ENCODE measurements around the gene SNED1.

The SNED1 gene

DNA sequence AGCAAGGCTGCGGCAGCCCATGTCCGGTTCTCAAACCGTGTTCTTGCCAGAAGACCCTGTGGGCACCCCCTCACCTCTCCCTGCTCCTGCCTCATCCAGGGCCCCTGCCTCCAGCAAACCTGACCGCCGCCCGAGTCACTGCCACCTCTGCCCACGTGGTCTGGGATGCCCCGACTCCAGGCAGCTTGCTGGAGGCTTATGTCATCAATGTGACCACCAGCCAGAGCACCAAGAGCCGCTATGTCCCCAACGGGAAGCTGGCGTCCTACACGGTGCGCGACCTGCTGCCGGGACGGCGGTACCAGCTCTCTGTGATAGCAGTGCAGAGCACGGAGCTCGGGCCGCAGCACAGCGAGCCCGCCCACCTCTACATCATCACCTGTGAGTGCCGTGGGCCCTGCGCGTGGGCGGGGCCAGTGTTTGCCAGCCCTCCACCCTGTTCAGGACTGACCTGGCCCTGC, 71.4 kb downstream of the SNED1 start:
- H3K9ac ChIP-seq (ENCODE audit: low read depth, low read length): no peak overlapping the region
- TF ChIP-seq, protein P1, sequence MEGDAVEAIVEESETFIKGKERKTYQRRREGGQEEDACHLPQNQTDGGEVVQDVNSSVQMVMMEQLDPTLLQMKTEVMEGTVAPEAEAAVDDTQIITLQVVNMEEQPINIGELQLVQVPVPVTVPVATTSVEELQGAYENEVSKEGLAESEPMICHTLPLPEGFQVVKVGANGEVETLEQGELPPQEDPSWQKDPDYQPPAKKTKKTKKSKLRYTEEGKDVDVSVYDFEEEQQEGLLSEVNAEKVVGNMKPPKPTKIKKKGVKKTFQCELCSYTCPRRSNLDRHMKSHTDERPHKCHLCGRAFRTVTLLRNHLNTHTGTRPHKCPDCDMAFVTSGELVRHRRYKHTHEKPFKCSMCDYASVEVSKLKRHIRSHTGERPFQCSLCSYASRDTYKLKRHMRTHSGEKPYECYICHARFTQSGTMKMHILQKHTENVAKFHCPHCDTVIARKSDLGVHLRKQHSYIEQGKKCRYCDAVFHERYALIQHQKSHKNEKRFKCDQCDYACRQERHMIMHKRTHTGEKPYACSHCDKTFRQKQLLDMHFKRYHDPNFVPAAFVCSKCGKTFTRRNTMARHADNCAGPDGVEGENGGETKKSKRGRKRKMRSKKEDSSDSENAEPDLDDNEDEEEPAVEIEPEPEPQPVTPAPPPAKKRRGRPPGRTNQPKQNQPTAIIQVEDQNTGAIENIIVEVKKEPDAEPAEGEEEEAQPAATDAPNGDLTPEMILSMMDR (IDR thresholded peaks at IDR 0.05; ENCODE audit: borderline replicate concordance, extremely low read depth, low read length, poor library complexity, severe bottlenecking): no peak
- ATAC-seq (ENCODE audit: insufficient read depth, low read depth): no peak
- H3K4me1 ChIP-seq (ENCODE audit: insufficient read depth, low read length): no peaks in the 10 kb centered on the region
- DNase-seq: no peak
- no peaks in the 10 kb centered on the region for H3K36me3 ChIP-seq (ENCODE audit: insufficient read depth, low read length)
- no peak overlapping the region for H3K4me3 ChIP-seq (ENCODE audit: low read depth in 1 of 2, low read length in 2 of 2)
- no peaks in the 10 kb centered on the region for H3K9me3 ChIP-seq (ENCODE audit: insufficient read depth, low read length, severe bottlenecking)
- H3K4me2 ChIP-seq (ENCODE audit: insufficient read depth, low read length): no peak overlapping the region
- H3K27me3 ChIP-seq (ENCODE audit: insufficient read depth, low read length, poor library complexity): no peaks in the 10 kb centered on the region
- peaks cover 5% of the 10 kb centered on the region for H4K20me1 ChIP-seq (ENCODE audit: insufficient read depth, low read length)
- H3K27ac ChIP-seq (ENCODE audit: low read length): no peak overlapping the region
- H3K79me2 ChIP-seq (ENCODE audit: insufficient read depth, low read length): no peaks in the 10 kb centered on the region
- no peak overlapping the region for H2AFZ ChIP-seq (ENCODE audit: low read depth, low read length)

DNA sequence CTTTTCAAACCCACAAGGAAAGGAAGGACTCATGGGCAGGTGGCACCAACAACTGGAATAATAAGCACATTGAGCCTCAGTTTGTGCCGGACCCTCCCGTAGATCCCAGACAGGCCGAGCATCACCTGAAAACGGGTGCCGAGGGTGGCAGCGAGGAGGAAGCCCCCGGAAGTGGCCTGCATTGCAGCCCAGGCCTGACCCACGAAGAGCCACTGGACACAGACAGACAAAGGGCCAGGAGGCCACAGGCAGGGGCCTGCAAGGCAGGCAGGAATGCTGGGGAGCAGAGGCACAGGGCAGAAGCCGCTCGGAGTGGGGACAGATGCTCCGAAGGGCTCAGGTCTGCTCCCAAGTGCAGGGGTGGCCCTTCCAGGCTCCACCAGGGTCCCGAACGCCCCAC, 71.9 kb downstream of the SNED1 start:
- no peak overlapping the region for H3K27ac ChIP-seq (ENCODE audit: low read length)
- no peak overlapping the region for H3K4me2 ChIP-seq (ENCODE audit: insufficient read depth, low read length)
- peaks cover 5% of the 10 kb centered on the region for H4K20me1 ChIP-seq (ENCODE audit: insufficient read depth, low read length)
- ATAC-seq (ENCODE audit: insufficient read depth, low read depth) (no peak), DNase-seq (no peak)
- H3K27me3 ChIP-seq (ENCODE audit: insufficient read depth, low read length, poor library complexity): no peaks in the 10 kb centered on the region
- no peaks in the 10 kb centered on the region for H3K4me1 ChIP-seq (ENCODE audit: insufficient read depth, low read length)
- no peak overlapping the region for H3K4me3 ChIP-seq (ENCODE audit: low read depth in 1 of 2, low read length in 2 of 2)
- H3K9me3 ChIP-seq (ENCODE audit: insufficient read depth, low read length, severe bottlenecking): no peaks in the 10 kb centered on the region
- peaks cover 5% of the 10 kb centered on the region for H3K36me3 ChIP-seq (ENCODE audit: insufficient read depth, low read length)
- no peak overlapping the region for H3K9ac ChIP-seq (ENCODE audit: low read depth, low read length)
- H2AFZ ChIP-seq (ENCODE audit: low read depth, low read length): no peak overlapping the region
- TF ChIP-seq, protein P1 (IDR thresholded peaks at IDR 0.05; ENCODE audit: borderline replicate concordance, extremely low read depth, low read length, poor library complexity, severe bottlenecking): no peak
- TF ChIP-seq EZH2 (IDR thresholded peaks at IDR 0.05; ENCODE audit: borderline replicate concordance, low read depth, low read length, severe bottlenecking): no peak
- no peaks in the 10 kb centered on the region for H3K79me2 ChIP-seq (ENCODE audit: insufficient read depth, low read length)

DNA sequence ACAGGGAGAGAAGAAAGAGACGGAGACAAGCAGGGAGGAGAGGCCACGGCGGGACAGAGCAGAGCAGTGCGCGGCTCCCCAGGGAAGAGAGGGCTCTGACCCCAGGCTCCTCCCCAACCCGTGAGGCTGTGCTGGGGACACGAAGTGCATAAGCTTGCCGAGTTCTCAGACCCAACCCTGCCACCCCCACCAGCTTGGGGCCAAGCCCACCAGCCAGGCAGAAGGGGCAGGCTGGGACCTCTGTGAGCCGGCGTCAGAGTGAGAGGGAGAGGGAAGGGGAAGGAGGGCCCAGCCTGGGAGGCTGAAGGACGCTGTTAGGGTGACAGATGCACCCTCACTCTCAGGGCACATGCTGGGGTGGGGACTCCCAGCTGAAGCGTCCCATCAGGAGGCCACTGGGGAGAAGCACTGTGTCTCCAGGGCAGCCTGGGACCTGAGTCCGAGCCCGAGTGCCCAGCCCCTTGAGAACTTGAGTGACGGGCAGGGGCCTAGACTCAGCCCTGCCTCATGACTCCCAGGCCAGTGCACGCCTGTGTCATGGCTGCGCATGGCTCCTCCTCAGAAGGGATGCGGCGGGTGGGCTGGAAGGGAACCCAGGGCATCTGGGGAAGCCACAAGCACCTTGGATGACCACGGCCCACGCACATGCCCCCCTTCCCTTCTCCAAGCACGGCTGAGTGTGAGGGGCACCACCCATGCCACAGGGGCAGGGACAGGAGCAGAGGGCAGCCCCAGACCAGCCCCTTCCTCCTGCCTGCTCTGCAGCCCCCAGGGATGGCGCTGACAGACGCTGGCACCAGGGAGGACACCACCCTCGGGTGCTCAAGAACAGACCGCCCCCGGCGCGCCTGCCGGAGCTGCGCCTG, 72.6 kb downstream of the SNED1 start:
- no peak for ATAC-seq (ENCODE audit: insufficient read depth, low read depth)
- Histone ChIP-seq H3K9me3 (ENCODE audit: insufficient read depth, low read length, severe bottlenecking) (no peaks in the 10 kb centered on the region), H3K9ac (ENCODE audit: low read depth, low read length) (no peak overlapping the region), H3K4me1 (ENCODE audit: insufficient read depth, low read length) (no peaks in the 10 kb centered on the region), H3K4me3 (ENCODE audit: low read depth in 1 of 2, low read length in 2 of 2) (no peak overlapping the region), H3K27ac (ENCODE audit: low read length) (no peak overlapping the region), H3K79me2 (ENCODE audit: insufficient read depth, low read length) (no peaks in the 10 kb centered on the region), H3K4me2 (ENCODE audit: insufficient read depth, low read length) (no peak overlapping the region), H3K36me3 (ENCODE audit: insufficient read depth, low read length) (peaks cover 6% of the 10 kb centered on the region), H3K27me3 (ENCODE audit: insufficient read depth, low read length, poor library complexity) (no peaks in the 10 kb centered on the region), H2AFZ (ENCODE audit: low read depth, low read length) (no peak overlapping the region), H4K20me1 (ENCODE audit: insufficient read depth, low read length) (peaks cover 5% of the 10 kb centered on the region)
- TF ChIP-seq, protein P1 (IDR thresholded peaks at IDR 0.05; ENCODE audit: borderline replicate concordance, extremely low read depth, low read length, poor library complexity, severe bottlenecking): no peak
- TF ChIP-seq EZH2 (IDR thresholded peaks at IDR 0.05; ENCODE audit: borderline replicate concordance, low read depth, low read length, severe bottlenecking): no peak
- DNase-seq: no peak
